HUDEP-2 (cell line): ENCODE results near the gene NFIX.

Source experiments
- DNase-seq, 76 experiments: peaks; one replicate each; lab custom pipeline; 2025; ENCODE audit not compliant: unreplicated experiment in 76 of 76; lab: John Stamatoyannopoulos, UW

NFIX gene

DNA sequence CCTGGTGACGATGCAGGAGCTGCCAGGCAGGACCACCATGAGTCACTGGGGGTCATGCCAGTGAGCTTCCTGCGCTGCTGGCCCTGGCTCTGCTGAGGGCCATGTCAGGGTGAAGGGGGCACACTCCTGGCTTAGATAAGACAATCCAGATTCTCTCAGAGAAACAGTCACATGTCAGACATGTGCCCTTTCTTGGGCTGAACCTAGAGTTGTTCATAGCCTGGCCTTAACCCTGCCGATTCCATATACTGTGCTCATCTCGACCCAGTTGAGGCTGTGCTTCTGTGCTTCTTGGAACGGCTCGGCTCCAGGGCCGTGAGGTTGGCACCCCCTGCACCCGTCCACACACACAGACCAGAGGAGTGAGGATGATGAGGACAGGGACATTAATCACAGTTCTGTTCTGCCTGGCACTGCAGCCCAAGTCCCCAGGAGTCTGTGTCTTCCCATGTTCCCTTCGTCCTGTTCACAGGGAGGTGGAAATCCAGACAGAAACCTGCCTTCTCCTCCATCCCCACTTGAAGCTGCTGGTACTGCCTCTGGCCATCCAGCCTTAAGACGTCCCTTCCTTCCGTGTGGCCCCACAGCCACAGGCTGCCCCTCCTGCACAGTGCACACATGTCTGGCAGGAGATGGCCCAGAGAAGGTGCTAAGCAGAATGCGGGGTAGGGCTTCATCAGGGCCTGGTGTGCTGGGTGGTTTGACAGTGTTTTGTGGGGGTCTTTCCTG, 57.3 kb downstream of the NFIX start:
- no peak for DNase-seq

GRCh38 chr19:13053238-13053637, 58.0 kb downstream of the NFIX start:
- no peak for DNase-seq

DNA sequence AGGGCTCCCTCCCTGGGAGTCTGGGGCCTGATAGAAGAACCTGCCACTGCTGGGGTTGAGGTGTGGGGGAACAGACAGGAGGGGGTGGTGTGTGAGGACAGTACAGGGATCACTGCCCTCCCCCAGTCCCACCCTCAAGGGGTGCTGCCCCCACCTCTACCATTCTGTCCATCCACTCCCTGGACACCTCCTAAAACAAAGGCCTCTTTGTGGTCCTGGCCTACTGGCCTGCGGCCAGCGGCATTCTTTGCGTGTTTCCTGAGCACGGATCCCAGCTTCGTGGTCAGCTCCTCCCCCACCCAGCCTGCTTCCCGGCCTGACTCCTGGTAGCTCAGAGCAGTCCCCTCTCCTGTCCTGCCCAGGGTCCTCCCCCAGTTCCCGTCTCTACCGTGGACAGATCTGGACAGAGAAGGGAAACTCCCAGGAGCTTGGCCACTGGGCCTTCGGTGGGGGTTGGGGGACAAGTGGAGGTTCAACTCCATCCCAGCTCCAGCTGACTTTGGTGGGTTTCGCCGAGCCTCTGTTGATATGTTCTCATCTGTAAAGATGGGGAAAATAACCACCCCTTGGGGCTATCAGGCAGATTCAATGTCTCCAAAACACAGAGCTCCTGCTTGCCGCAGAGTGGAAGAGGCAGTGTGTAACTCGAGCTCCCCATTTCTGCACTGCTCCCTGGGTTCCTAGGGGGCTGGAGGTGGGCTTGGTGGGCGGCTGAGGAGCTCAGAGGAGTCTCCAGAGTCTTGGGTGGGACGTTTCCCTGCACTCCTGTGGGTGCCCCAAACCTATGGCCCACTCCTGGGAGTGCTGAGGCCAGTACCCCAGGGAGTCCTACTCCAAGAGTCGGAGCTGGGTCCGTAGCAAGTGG, 58.7 kb downstream of the NFIX start:
- DNase-seq = no peak

DNA sequence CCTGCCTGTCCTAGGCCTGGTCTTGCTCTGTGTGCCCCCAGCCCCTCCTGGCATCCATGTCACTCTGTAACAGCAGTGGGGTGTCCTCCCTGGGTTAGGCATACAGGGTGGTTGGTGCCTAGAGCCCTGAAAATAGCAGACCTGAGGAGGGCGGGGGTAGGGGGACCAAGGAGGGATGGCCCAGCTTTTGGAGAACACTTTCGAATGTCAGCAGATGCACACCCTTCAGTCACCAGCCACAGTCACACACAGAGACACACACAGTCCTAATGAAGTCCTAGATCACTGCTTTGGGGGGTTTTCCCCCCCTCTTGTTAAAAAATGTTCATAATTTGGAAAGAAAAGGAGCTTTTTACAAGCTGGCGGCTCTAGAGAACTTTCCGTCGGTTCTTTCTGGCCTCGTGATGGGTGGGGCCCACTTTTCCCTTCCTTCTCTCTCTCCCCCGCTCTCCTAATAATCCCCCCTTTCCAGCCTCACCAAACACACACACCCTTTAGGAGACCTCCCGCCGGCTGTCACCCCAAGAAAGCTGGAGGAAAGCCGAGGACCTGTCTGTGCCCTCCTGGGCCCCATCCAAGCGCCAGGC, 59.4 kb downstream of the NFIX start:
- no peak for DNase-seq

GRCh38 chr19:13055213-13056051, 60.2 kb downstream of the NFIX start:
- DNase-seq = no peak

GRCh38 chr19:13056052-13056660, 60.9 kb downstream of the NFIX start:
- DNase-seq = no peak

- no peak for DNase-seq
Measured at GRCh38 chr19:13057147-13057572, 61.9 kb downstream of the NFIX start.

DNA sequence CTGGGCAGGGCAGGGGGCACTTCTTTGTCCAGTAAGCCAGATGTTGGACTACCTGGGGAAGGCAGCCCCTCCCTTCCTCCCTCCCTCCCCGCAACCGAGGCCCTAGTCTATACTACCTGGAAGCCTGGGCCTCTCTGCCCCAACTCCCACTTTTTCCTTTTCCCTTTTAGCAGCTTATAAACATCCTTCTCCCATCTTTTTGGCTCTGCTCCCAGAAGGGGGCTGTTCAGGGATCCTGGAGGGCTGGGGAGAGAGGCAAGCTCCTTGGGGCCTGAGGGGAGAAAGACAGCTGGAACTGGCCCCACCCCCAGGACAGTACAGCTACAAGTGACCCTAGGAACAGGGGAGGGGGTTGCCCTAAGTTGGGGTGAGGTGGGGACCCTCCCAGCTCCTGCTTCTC, 62.5 kb downstream of the NFIX start:
- no peak for DNase-seq

- no peak for DNase-seq
Measured at GRCh38 chr19:13058951-13059660, 63.8 kb downstream of the NFIX start.

DNA sequence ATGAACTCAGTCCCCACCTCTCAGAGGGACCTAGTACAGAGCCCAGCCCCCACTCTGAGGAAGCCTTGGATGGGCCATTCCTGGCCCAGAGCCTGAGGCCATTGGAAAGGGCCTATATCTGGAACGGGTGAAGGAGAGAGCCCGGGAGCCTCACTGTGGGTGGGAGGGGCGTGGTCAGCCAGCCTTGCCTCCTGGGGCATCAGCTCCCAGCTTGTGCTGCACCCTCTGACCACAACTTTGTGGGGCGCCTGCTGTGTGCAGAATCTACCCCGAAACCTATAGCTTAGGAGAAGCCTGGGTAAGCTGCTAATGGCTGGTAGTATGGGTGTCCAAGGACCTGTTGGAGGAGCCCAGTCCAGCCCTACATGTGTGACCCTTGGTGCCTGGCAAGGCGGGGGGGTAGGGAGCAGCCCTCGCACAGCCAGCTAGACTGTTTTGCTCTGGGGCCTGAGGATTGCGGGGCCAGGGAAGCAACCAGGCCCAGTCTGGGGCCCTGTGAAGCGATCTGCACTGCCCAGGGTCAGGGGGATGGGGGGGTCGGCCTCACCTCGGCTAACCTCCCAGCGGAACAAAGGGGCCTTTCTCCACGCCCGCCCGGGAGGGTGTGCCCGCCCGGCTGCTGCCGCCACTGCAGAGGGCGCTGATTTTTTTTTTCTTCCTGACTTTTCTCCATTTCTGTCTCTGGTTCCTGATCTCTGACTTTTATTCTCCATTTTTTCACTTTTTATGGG, 65.1 kb downstream of the NFIX start:
- DNase-seq = peak in 56 of 76 experiments; percentile 25 to 74 (median 53)

DNA sequence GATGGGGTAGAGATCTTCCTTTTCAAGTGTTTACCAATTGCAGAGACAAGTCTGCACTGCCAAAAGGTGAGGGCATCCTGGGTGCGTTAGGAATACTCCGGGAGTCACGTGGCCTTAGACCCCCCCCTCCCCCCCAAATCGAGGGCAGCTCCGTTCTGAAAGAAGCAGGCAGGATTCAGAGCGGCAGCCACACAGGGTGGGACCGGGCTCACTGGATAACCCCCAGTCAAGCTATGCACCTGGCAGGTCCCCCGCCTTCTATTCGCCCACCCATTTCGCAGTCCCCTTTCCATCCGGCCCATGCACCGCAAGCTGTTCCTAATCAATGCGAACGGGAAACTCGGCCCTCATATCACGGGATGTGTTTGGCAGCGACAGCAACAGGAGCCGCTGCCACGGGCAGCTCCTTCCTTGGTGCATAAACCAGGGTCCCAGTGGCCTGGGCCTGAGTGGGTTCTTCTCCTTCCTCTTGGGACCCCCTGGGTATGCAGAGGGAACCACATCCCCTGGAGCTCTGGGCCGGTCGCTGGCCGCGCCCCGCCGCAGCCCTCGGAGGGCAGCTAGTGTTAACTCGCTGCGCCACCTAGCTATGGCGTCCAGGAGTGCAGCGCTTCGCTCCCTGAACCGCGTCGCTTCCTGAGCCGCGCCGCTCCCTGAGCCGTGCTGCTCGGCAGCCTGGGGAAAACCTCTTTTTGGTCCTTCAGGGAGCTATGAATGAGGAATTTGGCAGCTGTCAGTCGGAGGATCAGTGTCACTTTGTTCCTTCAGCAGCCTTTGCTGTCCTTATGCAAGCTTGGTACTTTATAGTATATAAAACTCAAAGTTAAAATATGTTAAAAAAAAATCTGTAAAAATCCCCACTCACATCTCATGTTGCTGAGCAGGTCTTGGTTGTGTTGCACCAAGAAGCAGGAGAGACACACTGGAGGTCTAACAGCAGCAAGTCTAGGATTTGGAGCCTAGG, 66.0 kb downstream of the NFIX start:
- peak in 68 of 76 experiments; percentile 21 to 90 (median 74) for DNase-seq

DNA sequence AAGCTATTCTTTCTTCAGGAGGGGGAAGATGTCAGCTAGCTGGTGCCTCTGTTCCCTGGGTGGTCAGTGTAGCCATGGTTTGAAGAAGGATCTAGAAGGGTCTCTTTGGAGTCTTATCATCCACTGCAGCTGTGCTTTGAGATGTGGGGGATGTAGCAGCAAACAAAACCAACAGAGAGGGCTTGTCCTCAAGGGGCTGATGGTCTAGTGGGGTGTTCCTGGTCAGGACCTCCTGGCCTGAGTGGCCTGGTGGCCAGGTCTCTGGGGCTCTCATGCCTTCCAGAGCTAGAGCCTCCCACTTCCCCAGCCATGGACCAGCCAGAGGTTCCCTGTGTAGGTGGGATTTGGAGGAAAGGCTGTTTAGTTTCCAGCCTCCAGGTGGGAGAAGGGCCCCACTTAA, 67.0 kb downstream of the NFIX start:
- no peak for DNase-seq

- DNase-seq = no peak
Measured at GRCh38 chr19:13063461-13064091, 68.3 kb downstream of the NFIX start.

DNA sequence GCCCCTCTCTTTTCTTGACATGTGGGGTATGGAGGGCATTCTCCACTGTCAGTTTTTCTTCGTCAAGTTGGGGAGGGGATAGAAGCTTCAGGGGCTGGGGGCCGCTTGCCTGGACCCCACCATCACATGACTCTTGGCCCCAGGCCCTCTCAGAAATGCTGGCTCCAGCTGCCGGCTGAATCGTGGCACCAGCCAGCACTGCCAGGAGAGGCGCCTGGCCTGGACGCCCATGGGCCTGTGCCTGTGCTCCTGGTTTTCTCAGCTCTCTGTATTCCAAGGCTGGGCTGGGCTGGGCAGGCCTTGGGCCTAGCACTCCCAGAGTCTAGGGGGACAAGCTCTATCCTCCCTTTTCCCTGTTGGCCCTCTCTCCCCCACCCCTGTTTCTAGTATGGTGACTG, 68.8 kb downstream of the NFIX start:
- no peak for DNase-seq

DNA sequence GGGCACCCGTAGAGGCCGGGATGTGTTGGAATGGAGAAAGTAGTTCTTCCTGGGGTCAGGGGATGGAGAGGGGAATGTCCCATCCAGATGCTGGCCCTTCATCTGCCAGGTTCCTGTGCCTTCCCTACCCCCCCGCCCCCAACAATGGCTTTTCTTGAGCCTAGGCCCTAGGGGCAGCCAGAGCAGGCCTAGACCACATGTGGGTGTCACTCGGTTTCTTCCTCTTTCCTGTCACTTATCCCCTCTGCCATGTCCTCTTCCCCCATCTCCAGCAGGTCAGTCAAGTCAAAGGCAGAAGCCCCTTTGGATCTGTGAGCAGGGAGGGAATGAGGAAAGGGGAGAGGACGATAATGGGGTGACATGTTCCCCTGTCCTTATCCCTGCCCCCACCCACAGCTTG, 71.0 kb downstream of the NFIX start:
- DNase-seq = no peak

DNA sequence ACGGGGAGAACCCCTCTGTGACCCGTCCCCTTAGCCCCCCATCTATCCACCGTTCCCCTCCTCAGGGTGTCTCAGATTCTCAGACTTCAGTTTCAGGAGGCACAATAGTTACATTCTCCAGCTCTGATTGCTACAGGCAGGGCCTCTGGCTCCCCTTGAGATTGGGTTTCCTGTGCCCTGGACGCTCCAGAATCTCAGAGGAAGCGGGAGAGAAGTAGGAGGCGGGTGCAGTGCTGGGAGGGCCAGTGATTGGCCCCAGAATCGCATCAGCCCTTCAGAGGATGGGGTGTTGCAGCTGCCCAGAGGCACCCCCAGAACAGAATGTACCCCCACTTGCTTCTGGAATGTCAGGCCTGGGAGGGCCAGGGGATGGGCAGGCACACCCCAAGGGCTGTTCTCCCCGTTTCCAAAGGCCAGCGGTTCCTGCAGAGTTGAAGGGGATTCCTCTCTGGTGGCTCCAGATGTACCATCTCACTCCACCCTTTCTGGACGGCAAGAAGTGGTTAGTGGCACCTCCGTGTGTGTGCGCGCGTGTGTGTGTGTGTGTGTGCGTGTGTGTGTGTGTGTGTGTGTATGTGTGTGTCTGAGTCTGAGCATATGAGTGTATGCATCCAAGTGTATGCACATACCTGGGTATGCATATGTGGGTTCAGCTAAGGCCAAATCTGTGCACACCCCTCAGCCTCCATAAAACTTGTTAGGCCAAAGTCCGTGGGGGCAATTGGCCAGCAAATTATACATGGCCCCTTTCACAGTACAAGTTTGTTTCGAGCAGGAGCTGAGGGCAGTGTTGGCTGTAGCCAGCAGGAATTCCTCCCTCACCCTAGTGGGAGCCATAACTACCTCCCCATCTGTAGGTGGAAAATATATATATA, 71.9 kb downstream of the NFIX start:
- DNase-seq = peak in 1 of 76 experiments; percentile 16
